Fibroblast of pulmonary artery (primary cell): ENCODE measurements around the gene LARGE1.

Experiments used
- DNase-seq: peaks from one replicate; pipeline ENCODE4 v3.0.0-alpha.2; 2010; ENCODE audit warnings: low read depth
- H3K4me3 ChIP-seq: replicated peaks from 2 replicates; pipeline ENCODE4 v1.5.1; 2011; ENCODE audit warnings: low read depth, mild to moderate bottlenecking, control low read depth, low read length, moderate library complexity
- TF ChIP-seq, protein P1 (sequence below): IDR thresholded peaks from 2 replicates; pipeline ENCODE4 v1.5.1; 2011; ENCODE audit warnings: mild to moderate bottlenecking, control low read depth, low read length, inconsistent platforms; ENCODE audit errors: missing control alignments

The LARGE1 gene

DNA sequence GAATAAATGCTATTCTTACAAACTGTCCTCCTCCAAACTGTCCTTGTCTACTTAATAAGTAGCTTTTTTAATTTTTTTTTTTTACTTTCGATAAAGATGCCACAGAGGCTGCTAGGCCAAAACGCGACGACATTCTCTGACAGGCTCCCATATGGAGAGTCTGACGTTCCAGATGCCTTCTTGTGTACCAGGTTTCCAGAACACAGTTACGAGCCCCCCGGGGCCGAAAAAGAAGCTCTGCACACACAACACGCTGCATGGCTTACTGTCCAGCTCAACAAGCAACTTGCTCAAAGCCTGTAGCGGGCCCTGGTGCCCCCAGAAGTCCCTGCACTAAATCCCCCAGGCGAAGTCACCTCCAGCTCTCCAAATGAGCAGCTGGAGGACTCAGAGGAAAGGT is 39.3 kb downstream of the LARGE1 start:
- TF ChIP-seq, protein P1, sequence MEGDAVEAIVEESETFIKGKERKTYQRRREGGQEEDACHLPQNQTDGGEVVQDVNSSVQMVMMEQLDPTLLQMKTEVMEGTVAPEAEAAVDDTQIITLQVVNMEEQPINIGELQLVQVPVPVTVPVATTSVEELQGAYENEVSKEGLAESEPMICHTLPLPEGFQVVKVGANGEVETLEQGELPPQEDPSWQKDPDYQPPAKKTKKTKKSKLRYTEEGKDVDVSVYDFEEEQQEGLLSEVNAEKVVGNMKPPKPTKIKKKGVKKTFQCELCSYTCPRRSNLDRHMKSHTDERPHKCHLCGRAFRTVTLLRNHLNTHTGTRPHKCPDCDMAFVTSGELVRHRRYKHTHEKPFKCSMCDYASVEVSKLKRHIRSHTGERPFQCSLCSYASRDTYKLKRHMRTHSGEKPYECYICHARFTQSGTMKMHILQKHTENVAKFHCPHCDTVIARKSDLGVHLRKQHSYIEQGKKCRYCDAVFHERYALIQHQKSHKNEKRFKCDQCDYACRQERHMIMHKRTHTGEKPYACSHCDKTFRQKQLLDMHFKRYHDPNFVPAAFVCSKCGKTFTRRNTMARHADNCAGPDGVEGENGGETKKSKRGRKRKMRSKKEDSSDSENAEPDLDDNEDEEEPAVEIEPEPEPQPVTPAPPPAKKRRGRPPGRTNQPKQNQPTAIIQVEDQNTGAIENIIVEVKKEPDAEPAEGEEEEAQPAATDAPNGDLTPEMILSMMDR, result no peak
- no peak for DNase-seq

GRCh38 chr22:33879796-33880195 is 40.5 kb downstream of the LARGE1 start:
- TF ChIP-seq, protein P1, result no peak
- no peak for DNase-seq
- no peak overlapping the region for H3K4me3 ChIP-seq

More for the DNA sequence above, 39.3 kb downstream of the LARGE1 start:
- no peak overlapping the region for H3K4me3 ChIP-seq

DNA sequence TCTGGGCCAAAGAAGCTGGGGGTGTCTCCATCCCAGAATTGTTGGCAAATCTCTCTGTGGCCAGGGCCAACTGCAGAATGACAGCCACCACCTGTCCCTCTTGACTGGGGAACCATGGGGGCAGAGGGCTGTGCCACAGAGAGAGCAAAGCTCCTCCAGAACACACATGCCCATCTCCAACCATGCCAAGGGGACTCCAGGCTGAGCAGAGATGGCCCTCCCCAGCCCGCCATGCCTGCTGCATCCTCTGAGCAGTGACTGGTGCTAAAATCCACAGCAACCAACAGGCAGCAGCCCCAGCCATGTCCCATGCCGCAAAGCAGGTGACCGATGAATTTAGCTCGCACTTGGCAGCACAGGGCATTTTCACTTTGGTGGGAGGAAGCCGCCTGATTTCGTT is 45.0 kb downstream of the LARGE1 start:
- TF ChIP-seq, protein P1, result no peak
- H3K4me3 ChIP-seq, result no peak overlapping the region
- DNase-seq, result no peak

DNA sequence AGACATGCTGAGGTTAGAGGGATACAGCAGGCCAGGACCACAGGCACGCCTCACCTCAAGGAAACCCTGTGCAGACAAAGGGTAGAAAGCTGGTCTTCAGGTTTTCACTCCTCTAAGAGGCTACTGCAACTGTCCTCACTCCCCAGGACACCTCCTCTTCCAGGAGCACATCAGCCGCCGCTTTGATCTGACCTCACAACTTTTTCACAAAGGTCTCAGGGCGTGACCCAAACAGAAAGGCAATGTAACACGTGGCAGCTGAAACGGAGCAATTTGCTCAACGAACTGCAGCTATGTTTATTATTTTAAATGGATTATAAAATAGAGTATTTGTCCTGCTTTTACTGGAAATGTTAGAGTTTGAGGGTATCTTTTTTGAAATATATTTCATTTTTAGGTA is 46.1 kb downstream of the LARGE1 start:
- TF ChIP-seq, protein P1, result no peak
- no peak overlapping the region for H3K4me3 ChIP-seq
- no peak for DNase-seq

GRCh38 chr22:33873666-33874065 is 46.6 kb downstream of the LARGE1 start:
- no peak overlapping the region for H3K4me3 ChIP-seq
- TF ChIP-seq, protein P1, result no peak
- DNase-seq, result no peak

- no peak for DNase-seq
- TF ChIP-seq, protein P1, result no peak
- H3K4me3 ChIP-seq, result no peak overlapping the region
These were observed 47.1 kb downstream of the LARGE1 start for GRCh38 chr22:33873186-33873585.

DNA sequence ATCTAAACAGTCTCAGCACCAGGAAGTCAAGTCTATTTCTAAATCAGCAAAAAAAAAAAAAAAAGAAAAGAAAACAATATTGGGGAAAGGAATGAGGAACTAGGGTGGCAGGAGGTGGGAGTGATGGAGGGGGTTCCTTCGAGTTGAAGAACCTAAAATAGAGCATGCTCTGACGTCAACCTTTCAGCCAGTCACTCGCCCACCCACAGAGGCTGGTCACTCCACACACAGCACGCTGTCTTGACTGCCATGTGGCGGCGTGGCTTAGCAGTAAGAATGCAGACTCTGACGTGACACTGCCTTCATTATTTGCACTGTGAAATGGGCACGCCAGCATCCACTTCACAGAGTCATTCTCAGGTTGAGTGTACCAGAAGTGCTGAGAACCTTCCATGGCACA is 48.3 kb downstream of the LARGE1 start:
- TF ChIP-seq, protein P1, result no peak
- DNase-seq, result no peak
- no peak overlapping the region for H3K4me3 ChIP-seq
